GM13976 (cell line): ENCODE results near the gene PLCG2.

Experiments
- DNase-seq: peaks from one replicate; pipeline ENCODE4 v3.0.0; 2012; ENCODE audit warnings: low spot score
- CTCF ChIP-seq: IDR thresholded peaks from 2 replicates; pipeline ENCODE4 v1.5.1; 2012; ENCODE audit warnings: borderline replicate concordance, mild to moderate bottlenecking; ENCODE audit not compliant: insufficient read depth; ENCODE audit errors: extremely low read depth, missing control alignments, control extremely low read depth
- in situ Hi-C: fragments of 300-500 bp; cut with MboI; formaldehyde crosslinking; loops from one replicate; pipeline ENCODE4 v1.12.0; 2022; ENCODE audit warnings: low sequenced_read_pairs, mixed read lengths, inconsistent platforms; ENCODE audit not compliant: unreplicated experiment

Gene PLCG2

DNA sequence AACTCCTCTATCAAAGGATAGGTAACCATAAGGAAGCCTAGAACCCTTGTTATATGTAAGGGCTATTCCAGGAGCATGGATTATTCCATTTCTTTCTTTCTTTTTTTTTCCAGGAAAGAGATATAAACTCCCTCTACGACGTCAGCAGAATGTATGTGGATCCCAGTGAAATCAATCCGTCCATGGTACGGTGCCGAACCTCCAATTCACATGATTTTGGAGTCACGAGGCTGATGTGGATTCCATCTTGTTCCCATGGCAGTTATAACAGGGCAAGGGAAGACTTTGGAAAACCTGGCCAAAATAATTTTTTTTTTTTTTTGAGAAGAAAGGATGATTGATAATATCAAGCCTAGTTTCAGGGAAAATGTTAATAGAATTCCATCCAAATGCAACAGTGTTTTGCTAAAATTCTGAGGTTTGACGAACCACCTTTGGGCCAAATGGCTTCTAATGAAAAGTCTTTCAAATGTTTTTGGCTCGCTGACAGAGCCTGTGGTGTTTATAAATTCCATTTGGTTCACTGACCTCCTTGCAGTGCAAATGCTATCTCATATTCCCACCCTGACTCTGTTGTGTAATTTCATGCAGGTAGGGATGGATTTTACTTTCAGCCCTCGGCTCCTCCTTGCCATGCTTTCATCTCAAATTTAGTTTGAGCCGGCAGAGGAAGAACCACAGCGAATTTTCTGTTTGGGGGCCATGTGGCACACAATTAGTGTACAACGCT is 142.2 kb downstream of the PLCG2 start:
- DNase-seq, result no peak
- in situ Hi-C loops, result no loop called here
- no peak for TF ChIP-seq CTCF

GRCh38 chr16:81921843-81922584 is 142.9 kb downstream of the PLCG2 start:
- DNase-seq, result no peak
- TF ChIP-seq CTCF, result no peak
- in situ Hi-C loops, result no loop called here

- in situ Hi-C loops, result no loop called here
- no peak for DNase-seq
- no peak for TF ChIP-seq CTCF
Observed at GRCh38 chr16:81923296-81923695, 144.2 kb downstream of the PLCG2 start.

DNA sequence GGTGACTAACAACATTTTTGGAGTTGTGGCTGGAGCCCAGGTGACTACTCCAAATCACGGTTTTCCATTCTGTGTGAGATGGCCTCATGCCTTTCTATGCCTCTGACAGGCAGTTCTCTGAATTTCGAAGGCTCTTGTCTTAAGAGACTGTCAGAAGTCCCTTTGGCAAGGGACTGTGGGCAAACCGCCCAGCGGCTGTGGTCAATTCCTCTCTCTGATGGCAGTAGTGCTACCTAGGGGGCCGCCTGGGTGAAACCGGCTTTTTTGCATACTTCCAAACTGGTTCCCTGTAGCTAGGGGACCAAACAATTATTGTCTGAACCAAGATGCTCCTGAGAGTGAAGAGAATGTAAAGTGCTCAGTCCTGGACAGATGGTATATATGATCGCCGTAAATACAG is 145.9 kb downstream of the PLCG2 start:
- TF ChIP-seq CTCF, result no peak
- DNase-seq, result no peak
- in situ Hi-C loops, result no loop called here

- in situ Hi-C loops, result no loop called here
- peak; percentile 3 for DNase-seq
- TF ChIP-seq CTCF, result no peak
Observed at GRCh38 chr16:81926036-81926435, 146.9 kb downstream of the PLCG2 start.

- in situ Hi-C loops, result no loop called here
- peak; percentile 6 for DNase-seq
- no peak for TF ChIP-seq CTCF
Observed at GRCh38 chr16:81927561-81928185, 148.6 kb downstream of the PLCG2 start.
